Activated T-helper 2 cell treated with anti-CD3 and anti-CD28 coated beads, Interferon-gamma antibody, Interleukin-2, Interleukin-4, amounts not matched to agents 10 μg/mL and 5 μg/mL and 100 μg/mL, durations not matched to agents 14 hours and 24 hours and 36 hours (primary cell): ENCODE results near the gene TSKU. TPM values are rescaled to one million over a fixed set of nuclear protein-coding genes. Genes with fewer than 3 reads are reported as not detected.
A peak's percentile ranks its signal among the peaks of the same experiment; 100 is the strongest.

ENCODE experiments used
- DNase-seq: peaks from one replicate; pipeline ENCODE4 v3.0.0; 2021; ENCODE audit warnings: low spot score
- H3K27ac Mint-ChIP-seq: one replicate; pipeline ENCODE4 v1.8.0; 2021; ENCODE audit warnings: mixed read lengths
- H3K27me3 Mint-ChIP-seq: one replicate; pipeline ENCODE4 v1.8.0; 2021; ENCODE audit warnings: low read depth, mixed read lengths
- H3K36me3 Mint-ChIP-seq: one replicate; pipeline ENCODE4 v1.8.0; 2021; ENCODE audit warnings: low read depth, mixed read lengths
- H3K4me1 Mint-ChIP-seq: one replicate; pipeline ENCODE4 v1.8.0; 2021; ENCODE audit warnings: low read depth, mixed read lengths
- H3K4me3 Mint-ChIP-seq: one replicate; pipeline ENCODE4 v1.8.0; 2021; ENCODE audit warnings: low read depth, mild to moderate bottlenecking, moderate library complexity, mixed read lengths
- H3K9me3 Mint-ChIP-seq: one replicate; pipeline ENCODE4 v1.8.0; 2021; ENCODE audit warnings: mixed read lengths
- intact Hi-C: fragments of 100-400 bp; cut with micrococcal nuclease; formaldehyde crosslinking; loops from one replicate; pipeline ENCODE4 v1.15.1; 2023
- total RNA-seq: library from RNA; stranded (reverse); gene quantifications from 2 replicates; pipeline ENCODE4 v1.2.3, GENCODE V29; 2022

TSKU gene
- total RNA-seq, 1 donor from 2014 or later: 13.7 TPM

DNA sequence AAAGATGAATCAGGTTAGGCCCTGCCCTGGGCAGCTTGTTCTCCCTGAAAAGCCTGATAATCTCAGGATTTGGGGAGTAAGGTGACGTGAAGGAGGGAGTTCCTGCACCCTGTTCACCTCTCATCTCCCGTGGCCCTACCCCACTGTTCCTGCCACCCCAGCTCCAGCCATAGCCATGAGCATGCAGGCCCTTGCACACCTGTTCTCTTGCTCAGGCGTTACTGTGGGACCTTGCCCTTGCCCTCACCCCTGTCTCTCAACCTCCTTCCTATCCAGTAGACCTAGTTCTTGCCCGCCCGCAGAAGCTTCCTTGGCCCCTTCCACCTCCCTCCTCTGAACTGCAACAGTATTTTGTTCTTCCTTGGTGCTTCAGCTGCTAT, 15.0 kb downstream of the TSKU start:
- Mint-ChIP-seq H3K9me3 (no peaks in the 10 kb centered on the region), H3K27me3 (peaks cover 7% of the 10 kb centered on the region)

DNA sequence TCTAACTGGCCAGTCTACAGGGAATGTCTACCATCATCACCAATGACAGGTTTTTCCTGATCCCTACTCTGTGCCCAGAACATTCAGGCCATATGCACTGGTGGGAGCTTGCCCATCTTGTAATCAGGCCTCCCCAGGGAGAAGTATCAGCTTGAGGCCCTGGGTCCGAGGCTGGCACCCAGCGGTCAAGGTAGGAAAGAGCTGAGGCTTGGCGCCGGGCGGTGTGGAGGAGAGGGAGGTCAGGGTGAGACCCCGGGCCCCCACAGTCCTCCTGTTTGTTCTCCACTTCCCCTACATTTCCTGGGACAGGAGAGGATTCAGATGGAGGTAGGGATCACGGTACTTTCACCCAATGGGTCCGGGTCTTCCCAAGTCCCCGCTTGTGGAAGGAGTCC, 15.5 kb downstream of the TSKU start:
- H3K9me3 Mint-ChIP-seq: no peaks in the 10 kb centered on the region
- H3K4me3 Mint-ChIP-seq: peak overlapping the region; percentile 21
- peaks cover 7% of the 10 kb centered on the region for H3K27me3 Mint-ChIP-seq
- peaks cover 10% of the 10 kb centered on the region for H3K4me1 Mint-ChIP-seq
- no peak for DNase-seq
- H3K36me3 Mint-ChIP-seq: no peaks in the 10 kb centered on the region
- intact Hi-C loops: loop anchor here (1.0 kb wide), 1 partner anchor 64 kb away; no protein-coding TSS in a partner anchor
- H3K27ac Mint-ChIP-seq: no peak overlapping the region

More for the DNA sequence above, 15.0 kb downstream of the TSKU start:
- DNase-seq: no peak
- Mint-ChIP-seq H3K27ac (no peak overlapping the region), H3K36me3 (no peaks in the 10 kb centered on the region), H3K4me1 (peaks cover 6% of the 10 kb centered on the region), H3K4me3 (no peak overlapping the region)
- intact Hi-C loops: no loop called here

DNA sequence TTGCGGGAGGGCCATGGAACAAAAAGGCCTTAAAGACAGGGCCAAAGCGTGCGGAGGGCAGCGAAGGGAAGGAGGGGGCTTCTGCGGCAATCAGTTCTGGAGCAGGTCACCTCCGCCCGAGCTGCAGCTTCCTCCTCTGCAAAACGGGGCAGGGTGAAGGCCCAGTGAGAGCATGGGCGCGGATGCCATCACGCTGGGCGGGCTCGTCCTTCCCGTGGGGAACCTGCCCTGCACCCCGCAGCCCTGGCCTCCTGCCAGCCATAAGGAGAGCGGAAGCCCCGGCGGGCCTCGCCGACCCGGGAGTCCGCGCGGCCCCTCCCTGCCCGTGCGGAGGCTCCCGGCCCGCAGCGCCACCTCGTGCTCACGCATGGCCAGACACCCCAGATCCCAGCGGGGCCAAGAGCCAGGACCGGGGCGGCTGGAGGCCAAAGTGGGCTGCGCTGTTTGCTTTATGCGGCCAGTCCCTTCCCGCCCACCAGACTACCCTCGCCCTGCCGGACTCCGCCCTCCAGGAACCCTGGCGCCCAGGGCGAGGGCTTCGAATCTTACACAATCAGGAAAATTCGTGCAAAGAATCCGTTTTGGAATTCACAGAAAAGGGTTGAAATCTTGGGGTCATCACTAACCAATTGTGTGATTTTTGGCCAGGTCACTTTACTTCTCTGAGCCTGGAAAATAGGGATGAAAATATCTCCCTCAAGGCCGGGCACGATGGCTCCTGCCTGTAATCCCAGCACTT, 16.1 kb downstream of the TSKU start:
- Mint-ChIP-seq H3K9me3 (no peaks in the 10 kb centered on the region), H3K4me1 (peaks cover 16% of the 10 kb centered on the region), H3K4me3 (peak overlapping the region; percentile 21), H3K27ac (no peak overlapping the region), H3K36me3 (no peaks in the 10 kb centered on the region), H3K27me3 (peaks cover 7% of the 10 kb centered on the region)
- intact Hi-C loops: loop anchor here (1.0 kb wide), 1 partner anchor 65 kb away; no protein-coding TSS in a partner anchor
- DNase-seq: peak; percentile 66

DNA sequence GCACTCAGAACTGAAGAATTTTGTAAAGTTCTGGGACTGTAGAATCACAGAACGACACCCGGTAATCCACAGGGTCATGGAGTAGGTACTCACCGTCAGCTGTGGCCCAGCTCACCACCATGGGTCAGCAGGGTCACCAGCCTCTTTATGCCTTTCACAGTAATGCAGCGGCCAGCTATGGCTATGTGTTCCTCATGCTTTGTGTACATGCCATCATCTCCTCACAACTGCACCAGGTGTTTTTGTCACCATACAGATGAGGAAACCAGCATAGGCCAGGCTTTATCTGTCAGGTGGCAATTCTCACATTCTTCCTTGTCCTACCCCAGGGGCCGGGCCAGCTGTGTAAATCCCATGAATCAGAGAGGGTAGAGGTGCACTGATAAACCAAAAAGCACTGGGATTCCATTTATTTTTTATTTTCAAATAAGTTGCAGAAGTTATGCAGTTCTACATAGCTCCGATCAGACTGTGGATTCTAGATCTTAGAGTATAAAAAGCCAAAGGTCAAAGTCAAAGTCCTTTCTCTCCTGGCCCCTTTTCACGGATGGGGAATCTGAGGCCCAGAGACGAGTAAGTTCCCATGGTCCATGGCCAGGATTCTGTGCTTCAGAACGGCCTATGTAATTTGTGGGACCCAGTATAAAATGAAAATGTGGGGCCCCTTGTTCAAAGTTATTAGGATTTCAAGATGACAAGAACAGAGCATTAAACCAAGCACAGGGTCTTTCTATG, 17.5 kb downstream of the TSKU start:
- Mint-ChIP-seq H3K4me1 (peaks cover 26% of the 10 kb centered on the region), H3K9me3 (no peaks in the 10 kb centered on the region), H3K27me3 (peaks cover 7% of the 10 kb centered on the region), H3K27ac (no peak overlapping the region), H3K4me3 (no peak overlapping the region), H3K36me3 (no peaks in the 10 kb centered on the region)
- intact Hi-C loops: loop anchor here (10.0 kb wide), 2 partner anchors 356 to 426 kb away; partner anchors contain the start of gene EMSY
- DNase-seq: no peak

DNA sequence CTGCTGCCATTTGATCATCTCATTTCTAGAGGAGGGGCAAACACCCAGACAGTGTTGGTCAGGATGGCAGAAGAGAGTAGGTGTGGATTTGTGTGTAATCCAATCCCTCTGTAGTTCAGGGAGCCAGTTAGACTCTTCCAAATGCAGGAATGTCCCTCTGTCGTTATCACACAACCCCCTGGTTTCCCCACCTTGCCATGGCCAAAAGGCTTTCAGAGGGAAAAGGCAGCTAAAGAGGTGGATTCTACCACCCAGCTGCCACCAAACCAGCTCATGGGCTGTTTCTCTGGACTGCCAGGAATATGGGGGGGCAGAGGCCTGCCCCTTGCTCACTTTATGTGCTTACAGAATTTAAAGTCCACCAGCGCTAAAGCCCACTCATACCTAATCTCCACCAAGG, 18.1 kb downstream of the TSKU start:
- Mint-ChIP-seq H3K4me3 (no peak overlapping the region), H3K27me3 (peaks cover 7% of the 10 kb centered on the region), H3K4me1 (peaks cover 28% of the 10 kb centered on the region), H3K27ac (no peak overlapping the region), H3K9me3 (no peaks in the 10 kb centered on the region), H3K36me3 (no peaks in the 10 kb centered on the region)
- intact Hi-C loops: loop anchor here (10.0 kb wide), 2 partner anchors 356 to 426 kb away; partner anchors contain the start of gene EMSY
- no peak for DNase-seq

DNA sequence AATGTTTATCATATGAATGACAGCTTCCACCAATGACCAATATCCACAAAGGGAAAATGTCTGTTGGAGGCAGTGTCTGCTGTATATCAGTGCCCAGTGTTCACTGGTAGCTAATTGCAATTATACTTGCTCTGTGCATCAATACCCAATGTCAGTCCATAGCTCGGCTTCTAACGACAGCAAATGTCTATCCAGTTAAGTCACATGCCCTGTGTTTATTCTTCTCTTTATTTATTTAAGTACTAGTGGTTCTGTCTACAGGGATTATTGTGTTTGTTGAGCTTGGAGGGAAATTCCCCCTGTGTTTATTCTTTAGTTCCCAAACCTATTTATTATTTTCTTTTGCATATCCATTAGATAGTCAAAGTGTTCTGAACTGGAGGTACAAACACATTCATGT, 18.6 kb downstream of the TSKU start:
- DNase-seq: no peak
- intact Hi-C loops: loop anchor here (10.0 kb wide), 2 partner anchors 357 to 427 kb away; partner anchors contain the start of gene EMSY
- no peak overlapping the region for H3K4me3 Mint-ChIP-seq
- no peaks in the 10 kb centered on the region for H3K9me3 Mint-ChIP-seq
- peaks cover 31% of the 10 kb centered on the region for H3K4me1 Mint-ChIP-seq
- peaks cover 7% of the 10 kb centered on the region for H3K27me3 Mint-ChIP-seq
- no peaks in the 10 kb centered on the region for H3K36me3 Mint-ChIP-seq
- H3K27ac Mint-ChIP-seq: no peak overlapping the region

DNA sequence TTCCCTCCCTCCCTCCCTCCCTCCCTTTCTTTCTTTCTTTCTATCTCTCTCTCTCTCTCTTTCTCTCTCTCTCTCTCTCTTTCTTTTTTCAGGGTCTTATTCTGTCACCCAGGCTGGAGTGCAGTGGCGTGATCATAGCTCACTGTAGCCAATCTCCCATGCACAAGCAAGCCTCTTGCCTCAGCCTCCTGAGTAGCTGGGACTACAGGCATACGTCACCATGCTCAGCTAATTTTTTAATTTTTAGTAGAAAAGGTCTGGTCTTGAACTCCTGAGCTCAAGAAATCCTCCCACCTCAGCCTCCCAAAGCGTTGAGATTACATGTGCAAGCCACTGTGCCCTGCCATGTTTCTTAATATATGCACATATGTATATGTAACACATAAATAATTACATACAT, 19.0 kb downstream of the TSKU start:
- no peak for DNase-seq
- H3K27me3 Mint-ChIP-seq: peaks cover 7% of the 10 kb centered on the region
- H3K36me3 Mint-ChIP-seq: no peaks in the 10 kb centered on the region
- intact Hi-C loops: loop anchor here (10.0 kb wide), 2 partner anchors 357 to 427 kb away; partner anchors contain the start of gene EMSY
- peaks cover 31% of the 10 kb centered on the region for H3K4me1 Mint-ChIP-seq
- no peaks in the 10 kb centered on the region for H3K9me3 Mint-ChIP-seq
- no peak overlapping the region for H3K27ac Mint-ChIP-seq
- no peak overlapping the region for H3K4me3 Mint-ChIP-seq

DNA sequence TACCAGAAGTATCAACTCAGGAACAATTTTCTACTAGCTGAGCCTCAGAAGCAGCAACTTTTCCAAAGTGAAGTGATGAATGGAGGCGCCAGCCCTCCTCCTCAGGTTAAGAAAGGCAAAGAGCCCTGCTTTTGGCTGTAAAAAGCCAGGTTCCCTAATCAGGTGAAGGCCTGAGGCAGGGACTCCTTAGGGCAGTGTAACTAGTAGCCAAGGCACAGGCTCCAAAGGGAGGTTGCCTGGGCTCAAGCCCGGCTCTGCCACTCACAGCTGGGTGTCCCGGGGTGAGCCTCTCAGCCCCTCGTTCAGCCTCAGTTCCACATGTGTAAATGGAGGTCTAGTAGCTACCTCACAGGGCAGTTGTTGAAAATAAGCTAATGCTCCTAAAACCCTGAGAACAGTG, 19.5 kb downstream of the TSKU start:
- intact Hi-C loops: loop anchor here (1.0 to 10.0 kb wide), 3 partner anchors 20 to 428 kb away; partner anchors contain the start of gene EMSY
- H3K4me3 Mint-ChIP-seq: no peak overlapping the region
- no peak overlapping the region for H3K27ac Mint-ChIP-seq
- peaks cover 7% of the 10 kb centered on the region for H3K27me3 Mint-ChIP-seq
- peaks cover 33% of the 10 kb centered on the region for H3K4me1 Mint-ChIP-seq
- H3K36me3 Mint-ChIP-seq: no peaks in the 10 kb centered on the region
- no peaks in the 10 kb centered on the region for H3K9me3 Mint-ChIP-seq
- DNase-seq: no peak

DNA sequence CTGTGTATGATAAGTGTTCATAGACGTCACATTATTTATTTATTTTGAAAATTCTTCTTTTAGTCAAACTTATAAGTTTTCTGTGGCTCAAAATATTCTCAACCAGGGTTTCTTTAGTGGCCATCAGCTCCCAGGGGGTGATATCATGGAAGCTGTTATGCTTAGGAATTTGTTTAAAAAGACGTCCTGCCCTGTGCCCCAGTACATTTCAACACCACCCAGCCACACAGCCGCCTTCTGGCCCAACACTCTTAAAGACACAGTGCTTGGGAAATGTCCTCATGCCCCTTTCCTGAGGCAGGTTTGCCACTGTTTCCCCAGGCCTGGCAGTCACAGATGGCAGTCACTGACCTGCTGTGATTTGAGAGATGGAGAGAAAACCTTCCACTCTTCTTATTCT, 19.9 kb downstream of the TSKU start:
- Mint-ChIP-seq H3K4me3 (no peak overlapping the region), H3K4me1 (peaks cover 33% of the 10 kb centered on the region)

DNA sequence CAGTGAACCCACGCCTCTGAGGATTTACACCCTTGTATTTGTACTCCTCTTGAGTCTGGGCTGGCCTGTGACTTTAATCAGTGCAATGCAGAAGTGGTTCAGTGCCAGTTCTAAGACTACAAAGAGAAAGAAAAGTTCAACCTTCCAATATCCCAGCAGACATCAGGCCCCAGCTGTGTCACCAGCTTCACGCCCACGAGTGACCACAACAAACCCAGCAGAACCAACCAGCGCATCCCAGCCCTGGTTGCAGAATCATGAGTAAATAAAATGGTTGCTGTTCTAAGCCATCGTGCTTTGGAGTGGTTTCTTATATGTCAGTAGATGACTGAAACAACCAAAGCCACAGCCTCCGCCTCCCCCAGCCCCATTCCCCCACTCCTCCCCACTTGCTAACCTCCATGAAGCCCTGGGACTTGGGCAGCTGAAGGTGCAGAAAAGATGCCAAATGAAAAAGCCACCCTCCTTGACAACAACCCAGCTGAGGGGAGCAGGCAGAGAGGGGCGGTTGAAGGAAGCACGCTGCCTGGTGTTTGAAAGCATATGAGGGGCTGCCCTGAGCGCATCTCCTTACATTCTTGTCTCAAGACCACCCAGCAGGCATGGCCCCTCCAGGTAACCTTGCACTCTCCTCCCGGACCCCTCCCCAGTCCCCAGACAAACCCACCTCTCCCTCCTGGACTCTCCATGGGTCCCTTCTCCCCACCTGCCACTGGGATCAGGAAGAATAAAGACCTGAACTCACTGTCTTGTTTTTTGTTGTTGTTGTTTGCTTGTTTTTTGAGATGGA, 20.9 kb downstream of the TSKU start:
- peak; percentile 44 for DNase-seq
- Mint-ChIP-seq H3K27me3 (peaks cover 5% of the 10 kb centered on the region), H3K4me1 (peaks cover 33% of the 10 kb centered on the region), H3K36me3 (no peaks in the 10 kb centered on the region), H3K9me3 (no peaks in the 10 kb centered on the region), H3K4me3 (no peak overlapping the region), H3K27ac (peak overlapping the region; percentile 62)
- intact Hi-C loops: loop anchor here (1.0 to 10.0 kb wide), 4 partner anchors 22 to 429 kb away; partner anchors contain the start of gene EMSY

More for the DNA sequence above, 19.9 kb downstream of the TSKU start:
- Mint-ChIP-seq H3K27me3 (peaks cover 7% of the 10 kb centered on the region), H3K9me3 (no peaks in the 10 kb centered on the region), H3K36me3 (no peaks in the 10 kb centered on the region), H3K27ac (no peak overlapping the region)
- no peak for DNase-seq
- intact Hi-C loops: loop anchor here (1.0 to 10.0 kb wide), 3 partner anchors 21 to 428 kb away; partner anchors contain the start of gene EMSY

DNA sequence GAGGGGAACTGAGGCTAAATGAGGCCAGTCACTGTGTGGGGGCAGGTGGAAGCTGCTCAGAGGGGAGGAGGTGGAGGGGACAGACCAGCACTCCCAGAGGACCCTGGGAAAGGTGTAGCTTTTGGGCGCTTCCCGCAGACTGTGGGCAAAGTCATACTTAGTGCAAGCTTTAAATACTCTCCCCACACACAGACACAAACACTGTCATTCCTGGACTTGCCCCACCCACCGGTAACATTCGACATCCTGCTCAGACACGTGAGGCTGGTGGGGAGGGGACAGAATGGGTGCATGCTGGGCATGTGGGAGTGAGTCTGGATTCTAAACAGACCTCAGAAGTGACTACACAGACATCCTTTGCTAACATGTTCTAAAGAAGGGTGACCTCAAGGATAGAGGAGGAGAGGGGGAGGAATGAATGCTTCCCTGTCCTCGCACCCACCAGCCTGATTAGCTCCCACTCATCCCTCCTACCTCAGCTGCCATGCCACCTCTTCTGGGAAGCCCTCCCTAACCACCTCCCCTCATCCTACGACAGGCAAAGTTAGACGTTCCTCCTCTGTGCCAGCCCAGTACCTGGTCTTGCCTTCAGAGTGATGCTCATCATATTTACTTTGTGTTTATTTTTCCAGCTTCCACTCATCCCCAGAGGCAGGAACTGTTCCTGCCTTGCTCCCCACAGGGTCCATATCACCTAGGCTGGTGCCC, 22.2 kb downstream of the TSKU start:
- Mint-ChIP-seq H3K36me3 (no peaks in the 10 kb centered on the region), H3K27ac (peak overlapping the region; percentile 68), H3K4me1 (peaks cover 36% of the 10 kb centered on the region), H3K9me3 (no peaks in the 10 kb centered on the region), H3K4me3 (no peak overlapping the region), H3K27me3 (peaks cover 3% of the 10 kb centered on the region)
- intact Hi-C loops: loop anchor here (2.0 to 10.0 kb wide), 4 partner anchors 57 to 431 kb away; partner anchors contain the start of genes ACER3 and EMSY
- peak; percentile 53 for DNase-seq

DNA sequence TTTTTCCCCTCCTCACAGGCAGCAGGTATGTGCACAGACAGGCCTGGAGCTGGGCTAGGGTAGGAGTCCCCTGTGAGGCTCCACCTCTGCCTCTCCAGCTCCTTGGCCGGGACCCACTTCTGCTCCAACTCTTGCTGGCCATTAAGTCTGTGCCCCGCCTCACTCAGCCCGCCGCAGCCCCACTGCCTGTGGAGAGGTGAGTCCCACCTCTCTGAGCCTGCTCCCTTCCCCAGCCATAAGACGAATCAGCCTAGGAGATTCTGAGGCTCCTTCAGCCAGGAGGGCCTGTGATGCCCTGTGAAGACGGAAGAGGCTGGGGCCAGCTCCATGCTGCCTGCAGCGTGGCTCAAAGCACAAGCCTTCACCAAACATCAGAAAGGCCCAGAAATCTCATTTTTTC, 23.0 kb downstream of the TSKU start:
- no peaks in the 10 kb centered on the region for H3K9me3 Mint-ChIP-seq
- intact Hi-C loops: loop anchor here (5.0 to 10.0 kb wide), 3 partner anchors 56 to 431 kb away; partner anchors contain the start of genes ACER3 and EMSY
- no peaks in the 10 kb centered on the region for H3K36me3 Mint-ChIP-seq
- peaks cover 3% of the 10 kb centered on the region for H3K27me3 Mint-ChIP-seq
- no peak overlapping the region for H3K27ac Mint-ChIP-seq
- DNase-seq: peak; percentile 7
- peaks cover 38% of the 10 kb centered on the region for H3K4me1 Mint-ChIP-seq
- H3K4me3 Mint-ChIP-seq: no peak overlapping the region
